Lung microvascular endothelial cell (primary cell): ENCODE results near the gene CCL4. TPM values are rescaled to one million over a fixed set of nuclear protein-coding genes. Genes with fewer than 3 reads are reported as not detected.

Experiments
- DNase-seq, 2 donors: peaks; one replicate each; pipeline versions ENCODE4 v3.0.0 to v3.0.0-alpha.2; 2010; ENCODE audit warnings: low read depth in 2 of 2
- total RNA-seq: library from RNA; depleted of rRNA; stranded (reverse); fragments of >200 nt; gene quantifications from 2 replicates; pipeline ENCODE4 v1.2.1, GENCODE V29; 2014

Gene CCL4
- total RNA-seq, 1 donor from 2014 or later: not detected

GRCh38 chr17:36144014-36144413 is 40.4 kb downstream of the CCL4 start:
- no peak for DNase-seq

DNA sequence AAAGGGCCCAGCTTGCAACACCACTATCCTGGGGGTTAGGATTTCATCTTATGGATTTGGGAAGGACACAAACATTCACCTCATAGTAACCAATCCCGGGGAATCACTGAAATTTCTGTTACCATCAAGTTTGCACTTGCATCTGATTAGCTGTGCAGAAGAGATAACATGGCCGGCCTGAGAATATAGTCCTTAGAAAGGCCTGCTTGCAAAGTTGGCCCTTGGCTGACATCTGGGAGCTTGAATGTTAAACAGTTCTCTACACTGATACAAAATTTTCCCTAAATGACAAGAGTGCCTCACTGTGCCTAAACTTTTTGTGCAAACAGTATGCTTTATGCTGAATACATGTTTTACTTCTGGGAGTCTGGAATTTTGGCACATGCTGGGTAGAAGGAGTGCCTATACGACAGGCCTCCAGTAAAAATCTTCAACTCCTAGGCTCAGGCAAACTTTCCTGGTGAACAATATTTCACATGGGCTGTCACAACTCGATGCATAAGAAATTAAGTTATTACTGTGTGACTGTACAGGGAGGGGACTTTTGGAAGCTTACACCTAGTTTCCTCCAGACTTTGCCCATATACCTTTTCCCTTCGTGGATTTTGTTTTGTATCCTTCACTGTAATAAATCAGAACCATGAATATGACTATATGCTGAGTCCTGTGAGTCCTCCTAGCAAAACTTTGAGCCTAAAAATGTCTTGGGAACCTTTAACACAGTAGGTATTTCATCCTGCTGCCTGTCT is 41.5 kb downstream of the CCL4 start:
- no peak for DNase-seq

- DNase-seq: no peak
Measured at GRCh38 chr17:36147601-36148000, 44.0 kb downstream of the CCL4 start.

GRCh38 chr17:36148559-36149295 is 45.1 kb downstream of the CCL4 start:
- DNase-seq: peak; percentile 72 to 78

DNA sequence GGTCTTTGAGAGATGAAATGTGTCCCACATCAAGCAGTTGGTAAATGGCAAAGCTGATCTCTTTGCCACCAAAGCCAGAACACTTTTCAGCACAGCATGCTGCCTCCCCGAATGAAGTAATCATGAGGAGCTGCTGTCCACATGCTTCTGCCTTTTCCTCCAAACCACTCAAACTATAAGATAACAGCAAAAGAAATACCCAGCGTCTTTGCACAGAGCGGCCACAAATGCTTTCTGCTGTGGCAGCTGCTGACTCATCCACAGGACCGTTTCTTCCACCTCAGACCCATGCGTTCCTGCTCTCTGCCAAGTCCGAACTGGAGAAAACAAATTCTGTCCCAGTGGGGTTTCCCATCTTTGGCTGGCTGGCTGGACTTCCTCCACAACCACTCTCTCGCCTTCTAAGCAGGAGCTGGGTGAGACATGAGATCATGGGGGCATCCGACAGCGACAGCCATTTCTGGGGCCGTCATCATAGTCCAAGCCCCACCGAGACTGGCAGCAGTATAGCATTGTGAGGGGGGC is 45.7 kb downstream of the CCL4 start:
- DNase-seq: no peak

GRCh38 chr17:36151891-36152638 is 48.4 kb downstream of the CCL4 start:
- DNase-seq: no peak

DNA sequence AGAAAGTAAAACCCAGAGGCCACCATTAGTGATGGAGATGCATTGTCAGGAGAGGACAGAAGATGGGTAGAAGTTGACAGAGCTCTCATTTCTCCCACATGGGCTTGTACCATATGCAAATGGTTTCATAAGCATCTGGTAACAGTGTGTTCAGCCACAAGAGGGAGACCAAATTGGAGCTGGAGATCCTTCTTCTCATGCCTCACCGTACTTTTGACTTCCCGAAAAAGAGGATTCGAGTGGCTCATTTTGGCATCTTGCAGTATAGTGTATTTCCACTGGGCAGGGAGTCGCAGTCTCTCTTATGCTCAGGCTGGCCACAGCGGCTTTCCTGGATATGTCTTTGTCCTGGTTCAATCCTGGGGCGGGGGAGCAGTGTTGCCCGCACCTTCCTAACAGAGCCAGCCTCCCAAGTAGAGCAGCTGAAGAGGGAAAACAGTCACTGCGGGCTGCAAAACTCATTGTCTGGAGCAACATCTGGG is 49.1 kb downstream of the CCL4 start:
- DNase-seq: no peak

DNA sequence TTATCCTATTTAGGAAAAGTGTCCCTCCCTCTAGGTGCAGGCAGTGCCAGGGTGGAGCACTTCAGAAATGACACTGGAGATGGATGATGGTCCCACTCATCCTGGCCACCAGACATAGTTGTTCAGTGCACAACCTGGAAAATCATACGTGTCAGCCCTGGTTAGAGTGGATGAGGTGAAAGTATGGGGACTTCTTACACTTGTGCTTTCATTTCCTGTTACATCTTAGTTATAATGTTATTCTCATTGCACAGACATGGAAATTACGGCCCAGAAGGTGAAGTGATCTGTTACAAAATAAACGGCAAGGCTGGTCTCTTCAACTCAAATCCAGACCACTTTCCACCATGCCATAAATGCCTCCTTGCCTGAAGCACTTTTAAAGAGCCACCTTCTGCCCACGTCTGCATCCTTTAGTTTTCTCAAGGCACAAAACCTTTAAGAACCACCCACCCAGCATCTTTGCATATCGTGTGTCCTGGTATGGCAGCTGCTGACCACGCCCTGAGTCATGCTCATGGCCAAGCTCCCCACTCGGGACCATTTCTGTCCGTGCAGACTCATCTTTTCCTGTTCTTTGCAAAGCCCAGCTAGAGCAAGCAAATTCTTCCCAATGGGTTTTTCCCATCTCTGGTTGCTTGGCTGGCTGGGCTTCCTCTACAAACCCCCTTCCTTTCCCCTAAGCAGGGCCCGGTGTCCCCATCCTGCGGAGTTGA is 50.4 kb downstream of the CCL4 start:
- peak in 1 of 2 donors; percentile 3 for DNase-seq

Other genes starting within 250 kb of the CCL4 start
- gene HEATR9, start 234.9 kb upstream of the CCL4 start, total RNA-seq: not detected in 2 replicates
- 0.20 and 0.65 TPM in 2 replicates for gene CCL5, start 223.5 kb upstream of the CCL4 start, total RNA-seq
- gene RDM1, start 173.1 kb upstream of the CCL4 start, total RNA-seq: not detected in 2 replicates
- not detected in 2 replicates for gene LYZL6, start 160.1 kb upstream of the CCL4 start, total RNA-seq
- under 0.01 TPM in 1 of 2 replicates, not detected in the other for gene CCL16, start 122.3 kb upstream of the CCL4 start, total RNA-seq
- 3.9 and 4.6 TPM in 2 replicates for gene CCL14, start 117.1 kb upstream of the CCL4 start, total RNA-seq
- not detected in 2 replicates for gene CCL15, start 102.3 kb upstream of the CCL4 start, total RNA-seq
- 0.65 and 0.99 TPM in 2 replicates for gene CCL23, start 85.9 kb upstream of the CCL4 start, total RNA-seq
- not detected in 2 replicates for gene CCL18, start 39.6 kb upstream of the CCL4 start, total RNA-seq
- not detected in 2 replicates for gene CCL3, start 13.7 kb upstream of the CCL4 start, total RNA-seq
- gene TBC1D3B, start 72.8 kb downstream of the CCL4 start, total RNA-seq: 0.44 and 0.99 TPM in 2 replicates
- gene CCL3L1, start 92.9 kb downstream of the CCL4 start, total RNA-seq: not detected in 2 replicates
- not detected in 2 replicates for gene CCL4L2, start 107.2 kb downstream of the CCL4 start, total RNA-seq
- gene TBC1D3I, start 160.7 kb downstream of the CCL4 start, total RNA-seq: under 0.01 and 0.22 TPM in 2 replicates
- not detected in 2 replicates for gene TBC1D3G, start 220.1 kb downstream of the CCL4 start, total RNA-seq